ENCODE results near the gene PTTG1IP2.

PTTG1IP2 gene

GRCh38 chr7:90484706-90485105 lies 15.3 kb downstream of the PTTG1IP2 start:
- Histone ChIP-seq H3K27me3 (replicated peaks; ENCODE audit: control insufficient read depth, insufficient read depth, low read length) (no peaks in the 10 kb centered on the region), H3K9me3 (ENCODE audit: control insufficient read depth, low read length) (no peaks in the 10 kb centered on the region), H3K4me1 (ENCODE audit: control insufficient read depth, insufficient read depth, low read length) (no peaks in the 10 kb centered on the region), H3K36me3 (ENCODE audit: control insufficient read depth, insufficient read depth, low read length, severe bottlenecking) (no peaks in the 10 kb centered on the region), H3K4me3 (ENCODE audit: low read length) (no peak overlapping the region), H3K9ac (ENCODE audit: low read length) (no peak overlapping the region)
- DNase-seq (ENCODE audit: low read depth), result no peak

- H3K9me3 ChIP-seq (ENCODE audit: control insufficient read depth, low read length), result no peaks in the 10 kb centered on the region
- DNase-seq (ENCODE audit: low read depth), result no peak
- no peak overlapping the region for H3K9ac ChIP-seq (ENCODE audit: low read length)
- H3K36me3 ChIP-seq (ENCODE audit: control insufficient read depth, insufficient read depth, low read length, severe bottlenecking), result no peaks in the 10 kb centered on the region
- no peaks in the 10 kb centered on the region for H3K27me3 ChIP-seq (replicated peaks; ENCODE audit: control insufficient read depth, insufficient read depth, low read length)
- no peak overlapping the region for H3K4me3 ChIP-seq (ENCODE audit: low read length)
- no peaks in the 10 kb centered on the region for H3K4me1 ChIP-seq (ENCODE audit: control insufficient read depth, insufficient read depth, low read length)
These were observed 16.4 kb downstream of the PTTG1IP2 start for GRCh38 chr7:90485734-90486316.

GRCh38 chr7:90487808-90488207 lies 18.4 kb downstream of the PTTG1IP2 start:
- H3K9me3 ChIP-seq (ENCODE audit: control insufficient read depth, low read length), result no peaks in the 10 kb centered on the region
- no peaks in the 10 kb centered on the region for H3K27me3 ChIP-seq (replicated peaks; ENCODE audit: control insufficient read depth, insufficient read depth, low read length)
- H3K9ac ChIP-seq (ENCODE audit: low read length), result no peak overlapping the region
- H3K4me1 ChIP-seq (ENCODE audit: control insufficient read depth, insufficient read depth, low read length), result no peaks in the 10 kb centered on the region
- no peaks in the 10 kb centered on the region for H3K36me3 ChIP-seq (ENCODE audit: control insufficient read depth, insufficient read depth, low read length, severe bottlenecking)
- no peak for DNase-seq (ENCODE audit: low read depth)
- H3K4me3 ChIP-seq (ENCODE audit: low read length), result no peak overlapping the region

GRCh38 chr7:90488220-90488619 lies 18.8 kb downstream of the PTTG1IP2 start:
- H3K4me1 ChIP-seq (ENCODE audit: control insufficient read depth, insufficient read depth, low read length), result no peaks in the 10 kb centered on the region
- H3K9ac ChIP-seq (ENCODE audit: low read length), result no peak overlapping the region
- H3K36me3 ChIP-seq (ENCODE audit: control insufficient read depth, insufficient read depth, low read length, severe bottlenecking), result no peaks in the 10 kb centered on the region
- H3K27me3 ChIP-seq (replicated peaks; ENCODE audit: control insufficient read depth, insufficient read depth, low read length), result no peaks in the 10 kb centered on the region
- no peak for DNase-seq (ENCODE audit: low read depth)
- no peak overlapping the region for H3K4me3 ChIP-seq (ENCODE audit: low read length)
- H3K9me3 ChIP-seq (ENCODE audit: control insufficient read depth, low read length), result no peaks in the 10 kb centered on the region

GRCh38 chr7:90492250-90492649 lies 22.8 kb downstream of the PTTG1IP2 start:
- Histone ChIP-seq H3K4me3 (ENCODE audit: low read length) (no peak overlapping the region), H3K9me3 (ENCODE audit: control insufficient read depth, low read length) (no peaks in the 10 kb centered on the region), H3K4me1 (ENCODE audit: control insufficient read depth, insufficient read depth, low read length) (no peaks in the 10 kb centered on the region), H3K27me3 (replicated peaks; ENCODE audit: control insufficient read depth, insufficient read depth, low read length) (no peaks in the 10 kb centered on the region), H3K9ac (ENCODE audit: low read length) (no peak overlapping the region), H3K36me3 (ENCODE audit: control insufficient read depth, insufficient read depth, low read length, severe bottlenecking) (no peaks in the 10 kb centered on the region)
- no peak for DNase-seq (ENCODE audit: low read depth)

GRCh38 chr7:90495241-90495640 lies 25.8 kb downstream of the PTTG1IP2 start:
- H3K4me3 ChIP-seq (ENCODE audit: low read length), result no peak overlapping the region
- no peaks in the 10 kb centered on the region for H3K36me3 ChIP-seq (ENCODE audit: control insufficient read depth, insufficient read depth, low read length, severe bottlenecking)
- no peak overlapping the region for H3K9ac ChIP-seq (ENCODE audit: low read length)
- DNase-seq (ENCODE audit: low read depth), result no peak
- no peaks in the 10 kb centered on the region for H3K4me1 ChIP-seq (ENCODE audit: control insufficient read depth, insufficient read depth, low read length)
- H3K27me3 ChIP-seq (replicated peaks; ENCODE audit: control insufficient read depth, insufficient read depth, low read length), result no peaks in the 10 kb centered on the region
- no peaks in the 10 kb centered on the region for H3K9me3 ChIP-seq (ENCODE audit: control insufficient read depth, low read length)

- H3K27me3 ChIP-seq (replicated peaks; ENCODE audit: control insufficient read depth, insufficient read depth, low read length), result no peaks in the 10 kb centered on the region
- H3K4me1 ChIP-seq (ENCODE audit: control insufficient read depth, insufficient read depth, low read length), result no peaks in the 10 kb centered on the region
- no peak overlapping the region for H3K4me3 ChIP-seq (ENCODE audit: low read length)
- H3K9me3 ChIP-seq (ENCODE audit: control insufficient read depth, low read length), result no peaks in the 10 kb centered on the region
- H3K36me3 ChIP-seq (ENCODE audit: control insufficient read depth, insufficient read depth, low read length, severe bottlenecking), result no peaks in the 10 kb centered on the region
- no peak overlapping the region for H3K9ac ChIP-seq (ENCODE audit: low read length)
- DNase-seq (ENCODE audit: low read depth), result no peak
These were observed 33.1 kb downstream of the PTTG1IP2 start for GRCh38 chr7:90502539-90502938.

- Histone ChIP-seq H3K9ac (ENCODE audit: low read length) (no peak overlapping the region), H3K9me3 (ENCODE audit: control insufficient read depth, low read length) (no peaks in the 10 kb centered on the region), H3K27me3 (replicated peaks; ENCODE audit: control insufficient read depth, insufficient read depth, low read length) (no peaks in the 10 kb centered on the region), H3K36me3 (ENCODE audit: control insufficient read depth, insufficient read depth, low read length, severe bottlenecking) (no peaks in the 10 kb centered on the region), H3K4me3 (ENCODE audit: low read length) (no peak overlapping the region), H3K4me1 (ENCODE audit: control insufficient read depth, insufficient read depth, low read length) (no peaks in the 10 kb centered on the region)
- DNase-seq (ENCODE audit: low read depth), result no peak
These were observed 33.9 kb downstream of the PTTG1IP2 start for GRCh38 chr7:90503367-90503766.

- DNase-seq (ENCODE audit: low read depth), result no peak
- Histone ChIP-seq H3K4me3 (ENCODE audit: low read length) (no peak overlapping the region), H3K9me3 (ENCODE audit: control insufficient read depth, low read length) (no peaks in the 10 kb centered on the region)
These were observed 38.3 kb downstream of the PTTG1IP2 start for GRCh38 chr7:90507692-90508091.

GRCh38 chr7:90511776-90512175 lies 42.3 kb downstream of the PTTG1IP2 start:
- Histone ChIP-seq H3K9ac (ENCODE audit: low read length) (no peak overlapping the region), H3K27me3 (replicated peaks; ENCODE audit: control insufficient read depth, insufficient read depth, low read length) (no peaks in the 10 kb centered on the region), H3K36me3 (ENCODE audit: control insufficient read depth, insufficient read depth, low read length, severe bottlenecking) (no peaks in the 10 kb centered on the region), H3K4me1 (ENCODE audit: control insufficient read depth, insufficient read depth, low read length) (no peaks in the 10 kb centered on the region), H3K9me3 (ENCODE audit: control insufficient read depth, low read length) (no peaks in the 10 kb centered on the region), H3K4me3 (ENCODE audit: low read length) (no peak overlapping the region)
- no peak for DNase-seq (ENCODE audit: low read depth)

More at GRCh38 chr7:90507692-90508091, 38.3 kb downstream of the PTTG1IP2 start:
- Histone ChIP-seq H3K4me1 (ENCODE audit: control insufficient read depth, insufficient read depth, low read length) (no peaks in the 10 kb centered on the region), H3K27me3 (replicated peaks; ENCODE audit: control insufficient read depth, insufficient read depth, low read length) (no peaks in the 10 kb centered on the region), H3K9ac (ENCODE audit: low read length) (no peak overlapping the region), H3K36me3 (ENCODE audit: control insufficient read depth, insufficient read depth, low read length, severe bottlenecking) (no peaks in the 10 kb centered on the region)

GRCh38 chr7:90512821-90513254 lies 43.4 kb downstream of the PTTG1IP2 start:
- Histone ChIP-seq H3K4me1 (ENCODE audit: control insufficient read depth, insufficient read depth, low read length) (no peaks in the 10 kb centered on the region), H3K27me3 (replicated peaks; ENCODE audit: control insufficient read depth, insufficient read depth, low read length) (no peaks in the 10 kb centered on the region), H3K4me3 (ENCODE audit: low read length) (no peak overlapping the region), H3K9me3 (ENCODE audit: control insufficient read depth, low read length) (no peaks in the 10 kb centered on the region), H3K9ac (ENCODE audit: low read length) (no peak overlapping the region), H3K36me3 (ENCODE audit: control insufficient read depth, insufficient read depth, low read length, severe bottlenecking) (no peaks in the 10 kb centered on the region)
- peak; percentile 10 for DNase-seq (ENCODE audit: low read depth)

GRCh38 chr7:90516257-90516656 lies 46.8 kb downstream of the PTTG1IP2 start:
- Histone ChIP-seq H3K27me3 (replicated peaks; ENCODE audit: control insufficient read depth, insufficient read depth, low read length) (no peaks in the 10 kb centered on the region), H3K9me3 (ENCODE audit: control insufficient read depth, low read length) (no peaks in the 10 kb centered on the region), H3K4me1 (ENCODE audit: control insufficient read depth, insufficient read depth, low read length) (no peaks in the 10 kb centered on the region), H3K9ac (ENCODE audit: low read length) (no peak overlapping the region), H3K36me3 (ENCODE audit: control insufficient read depth, insufficient read depth, low read length, severe bottlenecking) (no peaks in the 10 kb centered on the region), H3K4me3 (ENCODE audit: low read length) (no peak overlapping the region)
- DNase-seq (ENCODE audit: low read depth), result no peak
